ELF-1 (cell line): Measurements from ENCODE around the gene PKP4.

Source experiments
- DNase-seq: peaks from one replicate; pipeline ENCODE4 v3.0.0-alpha.2; 2016; ENCODE audit warnings: low read depth, low spot score

The PKP4 gene

DNA sequence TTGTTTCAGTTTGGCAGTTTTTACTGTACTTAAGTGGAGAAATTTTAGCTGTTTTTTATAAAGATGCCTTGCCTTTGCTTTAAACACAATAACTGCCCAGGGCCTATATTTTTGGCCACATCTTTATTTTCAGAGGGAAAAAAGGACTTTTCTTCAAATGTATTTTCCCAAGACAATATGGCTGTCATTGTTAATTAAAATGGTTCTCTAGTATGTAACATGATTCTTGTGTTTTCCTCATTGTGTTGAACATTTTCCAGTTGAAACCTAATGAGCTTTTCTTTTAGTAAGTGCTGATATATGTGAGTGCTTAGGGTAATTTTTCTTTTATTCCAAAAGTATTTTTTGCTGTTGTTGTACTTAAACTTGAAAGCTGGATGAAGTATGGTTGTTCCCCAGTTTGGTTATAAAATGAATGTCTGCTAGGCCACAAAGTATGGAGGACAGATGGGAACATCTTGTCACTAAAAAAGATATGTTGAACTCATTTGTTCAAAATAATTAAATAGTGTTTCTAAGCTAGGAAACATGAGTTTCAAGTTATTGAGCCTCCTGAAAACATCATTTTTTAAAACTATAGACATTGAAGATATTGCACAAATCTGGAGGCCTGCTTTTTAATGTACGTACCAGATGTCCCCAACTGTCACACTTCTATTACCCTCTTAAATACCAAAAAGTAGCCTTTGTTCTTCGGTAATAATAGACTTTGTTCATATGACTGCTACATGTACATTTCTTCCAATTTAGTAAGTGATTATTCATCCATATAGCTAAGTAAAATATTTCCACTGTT is 190.9 kb downstream of the PKP4 start:
- DNase-seq: no peak

DNA sequence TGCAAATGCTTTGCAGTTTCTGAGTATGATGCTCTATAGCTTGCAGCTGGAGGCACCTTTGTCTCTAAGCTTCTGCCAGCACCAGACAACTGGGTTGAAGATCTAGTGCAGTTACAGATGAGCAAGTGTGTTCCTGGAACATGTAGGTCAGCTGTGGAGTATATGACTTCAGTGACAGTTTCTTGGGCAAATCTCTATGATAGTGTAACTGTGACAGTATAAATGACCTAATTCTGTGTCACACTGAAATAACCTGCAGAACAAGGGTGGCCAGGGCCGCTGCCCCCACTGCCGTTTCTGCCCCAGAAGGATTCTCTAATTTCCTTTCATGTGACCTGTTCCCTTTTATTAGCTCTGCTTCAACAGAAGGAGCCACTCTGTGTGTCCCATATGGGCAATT is 193.1 kb downstream of the PKP4 start:
- DNase-seq: no peak

DNA sequence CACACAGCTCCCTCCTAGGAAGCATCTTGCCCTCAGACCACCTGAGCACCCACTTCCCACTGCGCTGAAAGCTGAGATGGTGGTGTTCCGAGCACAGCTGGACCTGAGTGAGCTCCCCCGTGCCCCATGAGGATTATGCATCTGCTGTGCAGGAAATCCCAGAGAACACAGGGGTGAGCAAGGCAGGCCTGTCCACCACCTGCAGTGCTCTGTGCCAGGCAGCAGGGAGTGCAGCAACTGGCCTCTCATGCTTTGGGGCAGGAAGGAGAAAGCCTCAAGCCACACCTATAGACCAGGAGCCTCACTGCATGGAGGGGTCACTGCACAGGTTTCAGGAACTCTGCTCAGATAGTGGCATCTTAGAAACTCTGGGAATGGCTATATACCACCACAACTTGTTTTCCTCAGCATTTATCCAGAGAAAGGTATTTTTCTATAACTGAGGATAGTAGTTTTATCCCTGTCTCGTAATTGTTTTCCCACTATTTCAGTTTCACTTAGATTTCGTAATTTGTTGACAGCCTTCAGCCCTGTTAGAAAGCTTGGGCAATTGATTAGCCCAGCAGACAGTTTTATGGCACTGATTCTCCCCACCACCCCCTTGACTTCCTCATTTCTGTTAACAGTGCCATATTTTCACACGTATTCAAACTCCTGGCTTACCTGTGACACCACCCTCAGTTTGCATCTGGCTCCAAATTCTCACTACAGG is 194.1 kb downstream of the PKP4 start:
- no peak for DNase-seq

DNA sequence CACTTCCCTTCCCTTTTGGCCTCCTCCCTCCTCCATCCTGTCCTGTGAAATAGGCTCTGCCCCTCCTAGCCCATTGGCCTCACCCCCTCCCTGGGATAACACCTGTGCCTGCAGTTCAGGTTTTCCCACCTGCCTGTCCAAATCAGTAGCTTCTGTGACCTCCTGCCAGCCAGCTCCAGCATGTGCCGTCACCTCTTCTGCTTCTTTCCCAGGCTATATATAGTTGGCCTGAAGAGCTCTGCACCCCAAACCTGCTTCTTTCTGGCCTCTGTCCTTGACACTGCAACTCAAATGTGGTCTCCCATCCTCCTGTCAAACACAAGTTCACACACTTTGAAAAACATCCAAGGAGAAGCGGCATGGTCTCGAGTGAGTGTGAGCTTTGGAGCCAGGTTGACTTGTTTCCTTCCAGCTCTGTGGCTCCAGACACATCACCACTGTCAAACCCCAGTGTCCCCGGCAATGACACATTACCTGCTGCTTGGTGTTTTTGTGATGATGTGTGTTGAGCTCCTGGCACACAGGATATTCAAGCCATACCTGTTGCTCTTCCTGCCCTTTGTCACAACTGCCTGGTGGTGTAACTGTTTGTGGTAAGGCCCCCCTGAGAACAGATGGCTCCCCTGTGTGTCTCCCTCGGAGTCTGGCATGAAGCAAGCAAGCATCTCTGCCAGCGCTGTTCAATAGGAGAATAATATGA is 194.8 kb downstream of the PKP4 start:
- no peak for DNase-seq

DNA sequence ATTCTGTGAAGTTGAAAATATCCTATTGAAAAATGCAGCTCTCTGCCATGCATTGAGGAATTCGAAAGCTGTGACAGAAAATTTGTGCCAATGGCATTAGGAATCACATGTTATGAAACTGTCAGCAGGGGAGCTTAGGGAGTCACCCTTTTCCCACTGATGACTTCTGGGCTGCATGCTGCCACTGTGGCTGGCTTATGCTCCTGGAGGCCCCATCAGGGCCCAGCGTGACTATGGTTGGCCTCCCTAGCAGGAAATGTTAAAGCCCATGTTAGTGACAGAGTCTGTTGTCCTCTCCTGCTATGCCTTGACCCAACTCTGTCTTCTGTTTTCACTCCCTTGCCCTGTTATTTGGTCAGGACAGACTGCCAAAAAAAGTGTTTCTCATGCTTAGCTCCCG is 198.9 kb downstream of the PKP4 start:
- DNase-seq: no peak

DNA sequence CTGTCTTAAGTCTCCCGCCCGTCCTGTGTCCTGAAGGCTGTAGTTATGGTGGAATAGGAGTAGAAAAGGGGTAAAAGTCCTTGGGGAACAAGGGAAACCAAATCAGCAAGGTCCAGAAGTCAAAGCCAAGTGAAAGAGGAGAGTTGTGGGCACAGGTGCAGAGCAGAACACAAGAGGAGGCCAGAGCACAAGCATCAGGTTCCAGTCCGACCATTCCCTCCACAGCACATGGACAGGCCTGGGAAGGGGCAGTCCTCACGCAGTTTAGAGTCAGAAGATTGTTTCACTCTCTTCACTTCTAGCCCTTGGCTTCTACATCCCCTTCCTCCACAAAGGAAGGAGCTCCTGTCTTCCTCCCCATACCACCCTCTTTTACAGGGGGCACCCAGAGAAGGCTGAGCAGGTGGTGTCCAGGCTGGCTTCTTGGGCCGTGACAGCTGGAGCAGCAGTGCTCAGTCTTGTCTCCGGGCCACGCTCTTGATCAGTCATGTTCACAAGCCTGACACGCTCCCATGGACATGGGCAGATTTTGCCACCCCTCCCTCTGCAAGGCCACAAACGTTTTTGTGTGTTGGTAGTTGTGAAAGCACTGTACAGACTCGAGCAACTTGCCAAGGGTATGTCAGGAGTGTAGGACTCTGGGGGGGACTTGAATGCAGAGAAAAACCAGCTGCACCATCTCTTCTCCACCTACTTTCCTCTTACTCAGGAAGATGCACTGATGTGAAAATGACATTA is 199.9 kb downstream of the PKP4 start:
- DNase-seq: no peak

DNA sequence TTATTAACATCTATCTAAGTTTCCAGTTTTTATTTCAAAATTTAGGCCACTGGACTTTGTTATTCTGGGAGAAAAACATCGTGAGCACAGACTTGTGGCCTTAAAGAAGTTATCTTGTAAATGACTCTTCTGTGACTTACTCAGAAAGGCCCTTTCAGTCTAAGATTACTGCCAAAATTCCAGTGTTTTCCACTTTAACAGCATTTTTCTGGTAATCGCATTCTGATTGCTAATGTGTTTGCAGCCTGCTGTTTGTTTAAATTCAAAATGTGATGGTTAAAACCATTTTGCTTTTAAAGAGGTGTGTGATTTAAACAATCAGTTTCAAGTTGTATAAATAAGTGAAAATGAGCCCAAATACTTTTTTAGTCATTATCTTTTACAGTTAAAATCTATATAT is 201.6 kb downstream of the PKP4 start:
- no peak for DNase-seq

DNA sequence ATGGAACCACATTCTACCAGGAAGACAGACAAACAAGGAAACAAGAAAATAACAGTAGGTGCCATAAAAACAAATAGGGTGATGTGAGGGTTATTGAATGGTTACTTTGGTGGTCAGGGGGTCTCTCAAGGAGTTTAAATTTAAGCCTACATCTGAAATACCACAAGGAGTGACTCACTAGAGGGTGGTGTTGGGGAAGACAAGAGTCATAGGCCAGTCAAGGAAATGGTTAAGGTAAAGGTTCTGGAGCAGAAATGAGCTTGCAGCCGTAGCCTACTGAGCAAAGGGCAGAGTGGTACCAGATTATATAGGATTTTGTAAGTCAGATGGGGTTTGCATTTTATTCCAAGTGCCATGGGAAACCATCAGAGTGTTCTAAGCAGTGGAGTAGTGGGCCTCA is 202.7 kb downstream of the PKP4 start:
- DNase-seq: no peak

DNA sequence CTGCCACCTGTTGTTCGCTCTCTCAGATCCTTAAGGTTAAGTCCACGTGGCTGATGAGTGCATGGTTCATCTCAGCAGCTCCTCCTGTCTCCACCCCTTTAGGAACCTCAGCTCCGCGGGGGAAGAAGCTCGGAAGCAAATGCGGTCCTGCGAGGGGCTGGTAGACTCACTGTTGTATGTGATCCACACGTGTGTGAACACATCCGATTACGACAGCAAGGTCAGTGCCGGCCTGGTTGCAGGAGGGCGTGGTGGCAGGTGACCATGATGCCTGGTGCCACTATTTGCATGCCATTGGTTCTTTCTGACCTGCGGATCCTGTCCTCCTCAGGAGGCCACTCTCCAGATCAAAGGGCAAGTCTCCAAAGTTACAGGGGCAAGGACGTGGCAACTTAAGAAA is 204.5 kb downstream of the PKP4 start:
- DNase-seq: no peak

DNA sequence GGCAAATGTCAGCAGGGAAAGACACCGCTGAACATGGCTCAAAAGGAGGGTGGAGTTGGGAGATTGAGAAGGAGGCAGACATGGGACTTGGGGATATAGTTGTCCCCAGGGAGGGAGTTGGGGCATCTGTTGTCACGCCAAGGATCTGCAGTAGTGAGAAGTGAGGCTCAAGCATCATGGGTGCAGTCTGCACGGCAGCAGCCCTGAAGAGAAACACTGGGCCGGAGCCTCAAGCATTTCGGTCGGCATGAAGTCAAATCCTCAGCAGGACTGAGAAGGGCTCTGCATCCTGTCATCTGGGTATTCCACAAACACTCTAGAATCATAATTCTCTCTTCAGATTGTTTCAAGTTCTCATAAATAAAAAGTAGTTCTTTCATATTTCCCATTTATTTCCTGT is 205.7 kb downstream of the PKP4 start:
- DNase-seq: no peak

DNA sequence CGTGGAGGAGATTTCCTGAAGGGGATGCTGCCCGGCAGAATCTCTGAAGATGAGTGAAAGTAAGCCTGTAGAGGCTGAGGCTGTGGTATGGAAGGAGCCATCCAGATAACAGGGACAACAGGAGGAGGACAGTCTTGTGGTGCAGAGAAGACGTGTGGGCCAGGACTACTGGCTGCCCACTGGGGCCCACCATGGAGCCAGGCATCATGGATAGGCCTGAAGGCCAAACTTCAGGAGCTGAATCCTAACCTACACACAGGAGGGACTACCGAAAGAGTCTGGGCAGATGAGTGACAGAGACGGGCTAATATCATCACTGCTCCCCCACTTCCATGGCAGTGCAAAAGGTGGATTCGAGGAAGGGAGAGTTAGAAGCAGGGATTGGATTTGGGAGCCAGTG is 207.0 kb downstream of the PKP4 start:
- no peak for DNase-seq

DNA sequence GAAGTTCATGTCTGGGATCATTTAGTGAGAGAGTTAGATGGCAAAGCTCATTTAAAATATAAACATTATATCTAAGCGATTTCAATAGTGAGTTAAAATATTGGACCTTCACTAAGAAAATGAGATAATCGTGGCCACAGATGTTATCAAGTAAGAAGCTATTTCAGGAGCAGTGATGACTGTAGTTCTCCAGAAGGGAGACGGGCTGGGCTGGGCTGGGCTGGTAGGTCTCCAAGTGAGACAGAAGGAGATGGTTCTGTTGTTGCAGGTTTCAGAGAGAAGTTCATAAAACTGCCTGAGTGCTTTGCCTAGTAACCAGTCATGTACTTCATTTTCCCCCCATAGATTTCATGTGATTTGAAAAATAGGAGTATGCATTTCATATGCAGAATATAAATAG is 208.2 kb downstream of the PKP4 start:
- no peak for DNase-seq

DNA sequence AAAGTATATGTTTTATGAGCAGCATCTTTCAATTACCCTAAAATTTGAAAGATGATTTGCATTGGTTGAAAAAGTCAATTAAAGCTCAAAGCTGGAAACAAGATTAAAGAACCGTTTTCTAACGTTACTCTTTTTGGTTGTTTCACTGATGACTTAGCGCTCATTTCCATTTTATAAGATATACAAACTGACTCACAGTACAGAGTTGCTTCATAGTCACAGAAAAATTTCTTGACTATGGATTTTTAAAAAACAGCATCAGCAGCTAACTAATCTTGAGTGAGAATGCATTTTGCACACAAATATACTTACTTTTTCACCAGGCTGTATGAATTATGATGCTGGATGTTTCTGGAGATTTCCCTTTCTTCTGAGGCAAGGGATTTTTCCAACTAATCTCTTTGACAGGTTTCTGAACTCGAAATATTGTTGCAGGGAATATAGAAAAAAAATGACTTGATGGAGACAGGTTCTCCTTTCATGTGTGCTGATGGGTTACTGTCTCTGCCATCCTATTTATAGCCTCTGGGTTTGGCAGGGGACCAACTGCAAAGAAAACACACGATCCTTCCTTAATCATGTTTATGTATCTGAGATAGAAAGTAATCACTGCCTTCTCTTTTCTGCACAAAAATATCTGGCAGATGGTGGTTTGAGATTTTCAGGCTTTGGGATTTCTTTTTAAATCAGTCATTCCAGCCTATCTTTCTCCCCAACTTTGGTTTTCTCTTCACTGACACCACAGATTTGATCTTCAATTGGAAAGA is 209.0 kb downstream of the PKP4 start:
- DNase-seq: no peak

DNA sequence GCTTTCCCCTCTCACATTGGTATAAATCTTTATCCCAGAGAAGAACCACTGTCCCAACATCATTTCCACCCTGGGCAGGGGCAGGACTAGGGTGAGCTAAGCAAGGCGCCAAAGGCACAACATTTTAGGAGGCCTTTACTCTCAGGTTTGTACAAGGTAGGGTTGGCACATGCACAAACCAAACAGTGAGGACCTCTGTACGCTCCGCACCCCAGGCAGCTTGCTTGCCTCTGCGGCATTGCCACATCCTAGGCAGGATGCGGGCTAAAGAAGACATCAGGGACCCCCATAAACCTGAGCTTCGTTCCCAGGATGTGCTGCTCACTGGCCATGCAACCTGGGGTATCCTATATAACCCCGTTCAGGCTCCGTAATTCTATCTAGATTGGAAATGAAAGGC is 210.2 kb downstream of the PKP4 start:
- DNase-seq: no peak

DNA sequence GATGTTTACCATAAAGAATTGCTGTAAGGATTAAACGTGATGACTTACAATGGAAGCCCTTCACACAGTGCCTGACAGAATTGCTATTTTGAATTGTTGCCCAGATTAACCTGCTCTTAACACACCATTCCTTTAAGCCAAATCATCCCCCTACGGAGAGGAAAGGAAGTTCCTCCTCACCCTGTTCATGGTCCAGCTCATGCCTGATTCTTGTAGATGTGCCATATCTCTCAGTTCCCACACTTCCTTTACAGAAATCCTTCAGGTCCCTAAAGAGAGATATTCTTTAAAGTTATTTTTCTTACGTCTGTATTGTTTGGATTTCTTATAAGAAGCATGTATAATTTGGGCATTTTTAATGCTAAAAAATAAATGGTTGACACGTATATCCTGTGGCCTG is 210.8 kb downstream of the PKP4 start:
- DNase-seq: no peak

DNA sequence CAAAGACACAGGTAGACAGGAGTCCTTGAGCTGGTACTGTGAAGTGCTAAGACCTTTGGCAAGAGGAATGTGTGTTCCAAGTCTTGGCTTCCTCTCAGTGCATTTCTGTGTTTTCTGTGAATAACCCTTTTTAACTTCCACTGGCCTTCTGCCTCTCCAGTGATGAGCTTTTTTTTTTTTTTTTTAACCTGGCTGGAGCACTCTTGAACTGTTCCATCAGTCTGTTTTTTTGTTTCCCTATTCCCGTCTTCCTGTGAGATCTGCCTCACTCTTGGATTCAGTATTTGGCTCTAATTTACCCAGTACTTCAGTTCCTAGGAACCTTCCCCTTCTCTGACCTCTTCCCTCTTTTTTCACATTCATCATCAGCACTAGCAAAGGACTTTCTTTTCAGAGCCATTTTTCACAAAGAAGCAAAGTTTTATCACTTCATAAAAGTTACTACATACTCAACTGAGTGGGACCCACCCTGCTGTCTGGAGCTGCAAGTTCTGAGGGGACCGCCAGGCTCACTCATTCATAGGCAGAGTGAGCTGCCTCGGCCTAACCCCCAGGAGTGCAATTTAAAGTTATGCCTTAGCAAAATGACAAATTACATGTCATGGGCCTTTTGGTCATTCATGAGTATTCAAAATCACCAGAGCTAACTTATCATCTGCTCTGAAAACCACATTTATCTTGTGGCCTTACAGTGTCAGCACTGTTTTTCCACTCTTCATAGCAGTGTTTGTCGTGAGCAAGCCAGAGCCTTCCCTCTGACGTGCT is 211.4 kb downstream of the PKP4 start:
- DNase-seq: no peak

DNA sequence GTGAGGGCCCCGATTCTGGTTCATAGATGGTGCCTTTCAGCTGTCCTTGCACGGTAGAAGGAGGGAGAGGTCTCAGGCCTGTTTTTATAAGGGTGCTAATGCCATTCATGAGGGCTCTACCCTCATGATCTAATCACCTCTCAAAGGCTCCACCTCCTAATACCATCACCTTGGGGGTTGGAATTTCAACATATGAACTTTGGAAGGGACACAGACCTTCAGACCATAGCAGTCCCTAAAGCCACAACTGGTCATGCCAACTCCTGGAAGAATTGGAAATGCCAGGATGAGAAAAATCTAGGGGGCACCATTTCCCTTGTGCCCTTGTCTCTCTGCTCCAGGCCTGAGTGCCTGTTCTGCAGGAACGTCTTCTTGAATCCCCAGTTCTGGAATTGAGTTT is 213.5 kb downstream of the PKP4 start:
- no peak for DNase-seq

DNA sequence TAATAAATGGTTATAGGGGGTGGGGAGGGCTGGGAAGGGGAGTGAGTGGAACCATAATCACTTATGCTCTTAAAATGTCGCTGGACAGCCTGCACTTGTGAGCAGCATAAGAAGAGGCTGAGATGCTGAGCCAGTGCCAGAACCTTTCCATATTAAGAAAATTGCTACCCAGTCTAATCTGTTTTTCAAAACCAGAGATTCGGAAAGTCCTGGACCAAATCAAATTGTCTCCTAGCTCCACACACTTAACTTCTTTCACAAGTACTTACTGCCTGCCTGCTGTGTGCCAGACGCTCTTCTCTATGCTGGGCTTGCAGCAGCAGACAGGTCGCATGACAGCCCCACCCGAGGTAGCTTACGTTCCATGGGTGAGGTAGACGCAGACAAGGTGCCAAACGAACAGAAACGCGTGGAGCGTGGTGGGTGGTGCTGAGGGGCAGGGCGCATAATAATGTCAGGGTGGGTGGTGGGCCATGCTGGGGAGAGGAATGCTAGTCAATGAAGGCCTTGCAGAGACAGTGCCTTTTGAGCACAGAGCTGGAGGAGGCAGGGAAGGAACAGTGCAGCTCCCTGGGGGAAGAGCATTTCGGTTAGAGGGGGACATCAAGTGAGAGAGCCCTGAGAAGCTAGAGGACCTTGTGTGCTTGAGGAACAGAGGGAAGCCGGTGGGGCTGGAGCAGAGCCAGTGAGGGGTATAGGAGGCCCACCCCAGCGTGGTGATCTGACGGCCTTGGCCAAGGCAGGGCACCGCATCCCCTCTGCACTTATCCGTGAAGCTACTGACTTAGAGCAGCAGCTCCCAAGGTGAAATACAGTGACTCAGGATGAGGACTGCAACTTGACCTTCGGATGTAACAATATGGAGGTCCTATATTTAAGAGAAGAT is 214.9 kb downstream of the PKP4 start:
- DNase-seq: peak; percentile 10

DNA sequence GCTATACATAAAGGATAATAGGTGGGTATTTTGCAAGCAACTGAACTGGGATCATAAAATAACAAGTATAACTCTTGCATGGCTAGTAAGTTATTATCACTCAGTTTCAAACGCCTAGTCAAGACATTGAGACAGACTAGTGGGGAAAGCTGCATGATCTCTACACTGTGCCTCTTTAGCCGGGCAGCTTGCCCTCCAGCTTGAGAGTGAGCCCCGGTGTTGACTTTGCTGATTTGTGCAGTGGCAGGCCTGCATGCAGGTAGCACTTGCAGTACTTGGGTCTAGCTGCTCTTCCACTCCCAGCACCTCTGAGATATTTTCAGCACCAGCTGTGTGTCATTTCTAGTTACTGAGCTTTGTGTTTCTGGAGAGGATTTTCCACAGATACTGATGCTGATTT is 219.5 kb downstream of the PKP4 start:
- DNase-seq: no peak

DNA sequence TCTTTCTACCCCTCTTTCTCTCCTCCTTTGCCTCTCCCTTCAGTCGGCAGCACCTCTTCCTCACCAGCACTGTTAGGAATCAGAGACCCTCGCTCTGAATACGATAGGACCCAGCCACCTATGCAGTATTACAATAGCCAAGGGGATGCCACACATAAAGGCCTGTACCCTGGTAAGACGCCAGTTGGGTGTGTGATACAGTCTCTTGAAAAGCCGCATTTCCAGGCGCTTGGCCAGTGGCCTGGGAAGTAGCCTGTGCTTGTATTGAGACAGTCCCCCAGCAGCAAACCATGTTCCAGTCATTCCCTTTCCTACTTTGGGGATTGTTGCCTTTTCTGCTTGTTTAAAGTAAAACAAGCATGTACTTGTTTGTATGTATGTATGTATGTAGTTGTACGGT is 219.9 kb downstream of the PKP4 start:
- no peak for DNase-seq
